HG02884 (cell line): Measurements from ENCODE around the gene AP1S3.
"Not testable (repeated sequence)": the region's sequence is repeated elsewhere in the genome, so short reads cannot be mapped to it uniquely, and the experiment has no call there.

Source experiments
- ATAC-seq: cut with Tn5 transposase; IDR thresholded peaks from one replicate; pipeline ENCODE4 v1.9.1; 2021; ENCODE audit warnings: mild to moderate bottlenecking, moderate library complexity; ENCODE audit not compliant: unreplicated experiment

The AP1S3 gene

DNA sequence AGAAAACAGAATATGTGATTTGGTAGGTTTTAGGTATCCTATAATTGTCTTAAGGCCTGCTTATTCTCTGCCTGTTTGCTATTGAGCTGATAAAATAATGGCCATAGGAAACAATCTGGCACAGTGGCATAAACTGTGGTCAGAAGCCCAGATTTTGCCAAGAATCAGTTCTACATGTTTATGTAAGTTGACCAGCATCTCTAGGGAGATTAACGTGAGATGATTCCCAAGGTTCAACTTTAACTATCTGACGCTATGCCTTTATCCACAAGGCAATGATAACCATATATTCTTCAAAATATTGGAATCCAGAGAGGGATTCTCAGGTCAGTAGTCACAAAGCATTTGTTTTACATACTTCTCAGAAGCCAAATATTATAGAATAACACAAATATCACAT, 25.6 kb downstream of the AP1S3 start:
- no peak for ATAC-seq

DNA sequence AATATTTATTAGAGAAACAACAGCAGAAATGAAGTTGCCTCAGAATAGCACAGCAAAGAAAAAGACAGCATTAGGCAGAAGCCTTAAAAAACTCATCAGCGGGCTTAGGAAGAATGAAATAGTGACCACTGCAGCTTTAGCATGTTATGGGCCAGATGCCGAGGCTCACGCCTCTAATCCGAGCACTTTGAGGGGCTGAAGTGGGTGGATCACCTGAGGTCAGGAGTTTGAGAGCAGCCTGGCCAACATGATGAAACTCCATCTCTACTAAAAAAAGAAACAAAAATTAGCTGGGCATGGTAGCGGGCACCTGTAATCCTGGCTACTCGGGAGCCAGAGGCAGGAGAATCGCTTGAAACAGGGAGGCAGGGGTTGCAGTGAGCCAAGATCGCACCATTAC, 32.4 kb downstream of the AP1S3 start:
- ATAC-seq, result no peak

DNA sequence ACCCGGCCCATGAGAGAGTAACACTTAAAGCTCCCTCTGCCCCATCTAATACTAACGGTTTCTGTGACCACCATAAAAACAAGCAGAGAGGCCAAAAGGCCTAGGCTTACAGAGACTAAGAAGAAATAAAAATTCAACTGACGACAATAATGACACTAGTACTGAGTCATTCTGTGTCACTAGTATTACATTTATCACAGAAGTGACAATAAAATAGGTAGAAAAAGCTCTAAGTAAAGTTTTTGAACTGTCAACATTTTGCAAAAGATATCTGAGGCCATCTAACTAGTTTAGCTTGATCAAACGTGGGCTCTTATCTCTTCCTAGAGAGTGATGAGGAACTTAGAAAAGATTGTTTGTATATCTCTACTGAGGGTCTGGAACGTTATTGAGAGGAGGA, 35.6 kb downstream of the AP1S3 start:
- ATAC-seq, result no peak

DNA sequence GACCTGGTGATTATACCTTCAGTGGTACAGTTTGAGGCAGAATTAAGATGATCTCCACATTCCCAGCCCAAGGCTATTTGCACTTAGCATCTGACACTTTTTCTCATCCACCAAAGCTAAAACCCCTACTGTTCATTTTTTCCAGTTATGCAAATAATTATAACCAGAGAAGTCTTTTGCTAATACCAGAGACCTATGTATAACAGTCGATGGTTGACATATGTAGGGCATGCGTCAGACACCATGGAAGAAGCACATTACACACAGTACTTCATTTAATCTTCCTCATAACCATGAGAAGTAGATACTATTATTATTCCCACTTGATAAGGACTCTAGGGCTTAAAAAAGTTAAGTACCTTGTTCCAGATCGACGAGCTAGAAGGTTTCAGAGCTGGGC, 36.5 kb downstream of the AP1S3 start:
- ATAC-seq, result no peak

DNA sequence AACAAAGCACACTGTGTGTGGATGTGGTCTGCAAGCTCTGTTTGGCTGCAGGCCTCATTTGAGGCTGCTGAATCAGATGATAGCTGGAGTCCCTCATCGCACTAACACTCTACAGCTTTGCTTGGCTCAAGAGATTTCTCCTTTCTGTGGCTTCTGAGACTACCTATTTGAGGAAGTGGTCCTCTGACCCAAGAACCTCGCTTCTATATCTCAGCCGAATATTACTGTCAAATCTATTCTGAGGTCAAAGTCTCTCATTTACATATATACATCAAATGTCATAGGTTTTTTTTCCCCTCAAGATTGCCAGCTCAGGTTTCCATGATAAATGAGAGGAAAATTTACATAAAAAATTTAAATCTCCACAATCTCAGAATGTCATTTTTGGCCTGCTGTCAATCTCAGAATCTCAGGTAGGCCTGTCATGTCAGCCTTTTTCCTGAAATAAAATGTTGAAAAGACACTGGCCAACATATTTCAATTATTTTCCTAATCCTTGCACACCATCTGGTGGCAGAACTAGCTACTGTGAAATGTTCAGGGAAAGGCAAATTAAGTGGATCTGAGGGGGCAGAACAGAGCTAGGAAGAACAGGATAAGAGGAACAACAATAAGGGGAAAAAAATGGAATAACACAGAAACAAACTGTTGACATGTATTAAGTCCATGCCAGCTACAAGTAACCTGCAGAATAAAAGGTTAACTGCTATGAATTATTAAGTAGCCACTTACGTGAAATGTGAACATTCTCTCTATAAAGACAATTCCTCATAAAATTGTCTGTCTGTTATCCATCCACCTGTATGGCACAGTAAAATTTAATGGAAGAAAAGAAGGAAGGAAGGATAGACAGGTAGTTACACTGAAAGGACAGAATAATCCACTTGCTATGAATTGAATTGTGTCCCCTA, 39.3 kb downstream of the AP1S3 start:
- ATAC-seq, result peak; percentile 94

DNA sequence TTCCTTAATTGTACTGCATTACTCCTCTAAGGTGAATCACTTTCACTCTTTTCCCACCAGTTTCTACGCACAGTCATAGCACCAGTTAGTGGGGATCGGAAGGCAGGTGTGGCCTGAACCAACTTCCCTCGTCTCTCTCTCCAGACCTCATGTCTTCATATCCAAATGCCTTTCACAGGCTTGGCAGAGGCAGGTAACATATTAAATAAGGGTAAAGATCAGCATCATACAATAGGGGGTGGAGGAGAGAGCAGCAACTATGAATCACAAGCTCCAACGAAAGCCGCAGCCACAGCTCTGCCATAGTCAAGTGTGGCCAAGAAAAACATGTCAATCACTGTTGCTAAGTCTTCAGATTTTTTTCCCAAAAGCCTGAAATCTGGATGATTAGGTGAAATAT, 40.3 kb downstream of the AP1S3 start:
- no peak for ATAC-seq

DNA sequence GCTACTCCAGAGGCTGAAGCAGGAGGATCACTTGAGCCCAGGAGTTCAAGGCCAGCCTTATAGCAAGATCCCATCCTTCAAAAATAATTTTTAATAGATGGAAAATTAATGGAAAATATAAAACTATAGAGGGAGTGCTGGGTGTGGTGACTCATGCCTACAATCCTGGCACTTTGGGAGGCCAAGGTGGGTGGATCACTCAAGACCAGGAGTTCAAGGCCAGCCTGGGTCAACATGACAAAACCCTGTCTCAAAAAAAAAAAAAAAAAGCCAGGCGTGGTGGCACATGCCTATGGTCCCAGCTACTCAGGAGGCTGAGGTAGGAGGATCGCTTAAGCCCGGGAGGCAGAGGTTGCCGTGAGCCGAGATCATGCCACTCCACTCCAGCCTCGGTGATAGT, 48.0 kb downstream of the AP1S3 start:
- no peak for ATAC-seq

DNA sequence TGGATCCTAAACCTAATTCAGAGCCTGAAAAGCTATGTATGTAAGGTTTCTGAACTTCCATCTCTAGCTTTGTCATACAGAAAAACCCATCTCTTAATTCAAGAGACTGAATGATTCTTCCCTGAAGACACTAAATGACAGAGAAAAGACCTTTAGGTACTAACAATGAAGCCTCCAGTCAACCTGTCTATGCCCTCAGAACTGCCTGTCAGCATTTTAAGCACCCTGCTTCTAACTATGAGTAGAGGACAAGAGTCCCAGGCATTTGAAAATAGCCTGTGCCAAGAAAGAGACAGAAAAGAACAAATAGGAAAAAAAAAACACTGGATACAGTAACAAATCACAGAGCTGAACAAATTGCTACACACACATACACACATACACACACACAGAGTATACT, 48.6 kb downstream of the AP1S3 start:
- no peak for ATAC-seq

DNA sequence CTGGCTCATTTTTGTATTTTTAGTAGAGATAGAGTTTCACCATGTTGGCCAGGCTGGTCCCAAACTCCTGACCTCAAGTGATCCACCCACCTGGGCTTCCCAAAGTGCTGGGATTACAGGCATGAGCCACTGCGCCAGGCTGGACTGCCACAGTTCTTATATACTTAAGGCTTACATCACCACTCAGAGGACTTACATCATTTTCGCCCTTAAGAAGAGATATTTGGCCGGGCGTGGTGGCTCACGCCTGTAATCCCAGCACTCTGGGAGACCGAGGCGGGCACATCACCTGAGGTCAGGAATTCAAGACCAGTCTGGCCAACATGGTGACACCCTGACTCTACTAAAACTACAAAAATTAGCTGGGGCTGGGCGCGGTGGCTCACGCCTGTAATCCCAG, 49.3 kb downstream of the AP1S3 start:
- ATAC-seq, result not testable (repeated sequence)

DNA sequence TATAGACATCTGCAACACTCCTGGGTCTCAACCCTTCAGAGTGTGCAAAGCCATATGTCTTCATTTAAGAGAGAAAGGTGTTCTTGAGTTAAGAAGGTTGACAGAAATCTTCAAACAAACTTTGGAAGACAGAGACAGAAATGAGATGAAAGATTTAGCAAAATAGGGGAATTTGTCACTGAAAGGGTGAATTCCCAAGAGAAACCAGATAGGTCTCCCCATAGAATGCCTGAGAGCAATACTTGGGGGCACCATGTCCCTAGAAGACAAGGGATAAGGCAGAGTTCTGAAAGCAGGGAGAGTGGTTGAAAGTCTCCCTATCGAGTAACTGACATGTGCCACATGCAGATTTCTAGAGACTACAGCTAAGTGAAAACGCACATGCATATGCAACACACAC, 50.0 kb downstream of the AP1S3 start:
- ATAC-seq, result peak; percentile 41

DNA sequence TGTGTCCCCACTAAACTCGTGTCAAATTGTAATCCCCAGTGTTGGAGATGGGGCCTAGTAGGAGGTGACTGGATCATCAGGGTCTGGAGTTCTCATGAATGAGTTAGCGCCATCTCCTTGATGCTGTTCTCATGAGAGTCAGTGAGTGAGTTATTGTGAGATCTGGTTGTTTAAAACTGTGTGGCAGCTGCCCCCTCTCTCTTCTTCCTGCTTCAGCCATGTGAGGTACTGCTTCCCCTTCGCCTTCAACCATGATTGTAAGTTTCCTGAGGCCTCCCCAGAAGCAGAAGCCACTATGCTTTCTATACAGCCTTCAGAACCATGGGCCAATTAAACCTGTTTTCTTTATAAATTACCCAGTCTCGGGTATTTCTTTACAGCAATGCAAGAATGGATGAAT, 50.4 kb downstream of the AP1S3 start:
- ATAC-seq, result peak; percentile 64

DNA sequence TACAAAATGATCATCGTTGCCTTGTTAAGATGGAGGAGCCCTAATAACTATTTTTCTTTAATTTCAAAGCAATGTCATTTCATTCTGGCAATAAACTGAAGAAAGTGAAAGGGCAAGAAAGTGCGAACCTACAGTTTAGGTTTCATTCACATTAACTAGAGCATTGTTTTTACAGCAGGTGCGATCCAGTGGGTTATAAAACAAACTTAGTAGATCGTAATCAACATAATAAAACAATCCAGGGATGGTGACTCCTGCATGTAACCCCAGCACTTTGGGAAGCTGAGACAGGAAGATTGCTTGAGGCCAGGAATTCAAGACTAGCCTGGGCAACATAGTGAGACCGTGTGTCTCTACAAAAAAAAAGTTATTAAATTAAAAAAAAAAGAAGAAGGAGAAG, 51.1 kb downstream of the AP1S3 start:
- no peak for ATAC-seq

DNA sequence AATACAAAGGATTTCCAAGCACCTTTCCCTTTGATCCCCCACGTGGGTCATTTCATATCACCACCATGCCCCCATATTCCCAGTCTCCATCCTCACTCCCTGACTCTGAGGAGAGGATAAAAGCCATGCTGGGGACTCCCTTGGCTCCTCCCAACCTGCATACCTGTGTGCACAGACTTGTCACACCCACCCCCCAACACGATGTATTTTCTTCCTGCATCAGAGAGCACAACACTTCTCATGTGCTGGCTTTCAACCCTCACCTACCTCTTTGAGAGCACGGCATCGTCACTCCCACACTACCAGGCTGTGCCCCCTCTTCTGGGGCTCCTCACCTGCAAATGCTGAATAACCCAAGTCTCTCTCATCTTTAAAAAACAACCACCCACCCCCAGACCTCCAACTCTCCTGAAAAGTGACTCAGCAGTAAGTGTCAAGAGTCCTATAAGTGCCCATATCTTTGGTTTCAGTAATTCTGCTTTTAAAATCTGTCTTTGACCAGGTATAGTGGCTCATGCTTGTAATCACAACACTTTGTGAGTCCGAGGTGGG, 53.1 kb downstream of the AP1S3 start:
- no peak for ATAC-seq

DNA sequence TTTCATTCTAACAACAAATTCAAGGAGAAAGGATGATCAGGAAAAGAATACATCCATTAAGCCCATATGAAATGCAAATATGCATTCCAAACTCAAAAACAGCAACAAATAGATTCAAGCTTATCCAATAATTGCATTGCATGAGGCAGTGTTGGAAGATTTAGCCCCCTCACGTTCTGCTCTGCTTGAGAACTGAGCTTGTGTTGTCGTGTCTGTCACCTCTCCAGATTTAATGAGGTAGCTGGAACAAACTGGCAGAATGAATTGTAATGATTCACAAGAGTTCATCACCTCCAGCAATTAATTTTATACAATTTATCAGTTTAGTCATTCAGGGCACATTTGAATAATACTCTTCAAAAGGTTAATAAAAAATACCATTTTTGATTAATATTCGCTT, 54.8 kb downstream of the AP1S3 start:
- ATAC-seq, result no peak

DNA sequence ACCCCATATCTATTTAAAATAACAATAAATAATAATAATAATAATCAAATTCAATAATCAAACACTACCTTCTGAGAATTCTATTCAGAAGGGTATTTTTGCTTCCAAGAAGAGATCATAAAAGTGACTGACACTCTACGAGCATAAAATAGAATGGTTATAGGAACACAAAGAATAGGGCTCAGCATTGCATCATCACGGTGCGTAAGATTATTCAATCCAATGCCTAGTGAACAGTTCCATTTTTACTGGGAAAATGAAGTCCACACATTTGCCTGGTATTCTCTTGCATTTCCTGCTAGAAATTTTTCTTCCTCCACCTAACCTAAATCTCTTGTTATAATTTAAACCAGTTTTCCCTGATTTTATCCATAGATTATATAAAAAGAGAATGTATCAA, 55.8 kb downstream of the AP1S3 start:
- ATAC-seq, result no peak

DNA sequence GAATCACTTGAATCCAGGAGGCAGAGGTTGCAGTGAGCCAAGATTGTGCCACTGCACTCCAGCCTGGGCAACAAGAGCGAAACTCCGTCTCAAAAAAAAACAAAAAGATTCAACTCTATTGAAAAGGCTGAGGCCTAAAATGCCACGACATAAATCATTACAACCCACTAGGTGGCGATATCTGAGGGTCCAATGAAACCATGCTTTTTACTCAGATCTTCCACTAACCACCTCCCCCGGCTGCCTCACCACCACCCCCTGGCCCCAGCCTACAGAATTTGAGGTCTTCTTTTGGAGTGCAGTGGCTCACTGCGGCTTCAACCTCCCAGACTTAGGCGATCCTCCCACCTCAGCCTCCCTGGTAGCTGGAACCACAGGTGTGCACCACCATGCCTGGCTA, 57.5 kb downstream of the AP1S3 start:
- ATAC-seq, result peak; percentile 67

DNA sequence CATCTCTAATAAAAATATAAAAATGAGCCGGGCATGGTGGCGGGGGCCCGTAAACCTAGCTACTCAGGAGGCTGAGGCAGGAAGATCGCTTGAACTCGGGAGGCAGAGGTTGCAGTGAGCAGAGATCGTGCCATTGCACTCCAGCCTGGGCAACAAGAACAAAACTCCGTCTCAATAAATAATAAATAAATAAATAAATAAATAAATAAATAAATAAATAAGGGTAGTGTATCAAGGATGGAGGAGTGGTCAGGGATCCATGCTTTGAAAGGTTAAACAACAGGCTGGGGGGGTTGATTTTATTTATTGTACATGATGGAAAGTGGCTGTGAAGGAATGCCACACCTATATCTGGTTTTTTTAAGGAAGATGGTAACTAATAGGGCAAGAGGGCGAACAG, 63.2 kb downstream of the AP1S3 start:
- ATAC-seq, result no peak

DNA sequence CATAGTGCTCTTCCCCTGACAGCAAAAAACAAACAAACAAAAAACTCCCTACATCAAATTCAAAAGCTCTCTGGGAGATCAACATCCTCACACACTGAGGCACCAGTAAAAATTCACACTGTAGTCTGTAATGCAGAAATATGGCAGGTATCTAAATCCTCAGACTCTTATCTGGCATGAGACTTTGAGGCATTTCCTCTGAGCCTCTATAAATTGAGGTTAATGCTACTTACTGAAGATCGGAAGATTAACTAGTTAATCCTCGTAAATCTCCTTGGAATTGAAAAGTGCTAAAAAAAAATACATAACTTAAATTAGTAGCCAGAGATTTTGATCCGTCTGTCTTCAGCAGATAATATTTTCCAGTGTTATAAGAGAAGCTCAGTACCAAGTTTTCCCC, 65.0 kb downstream of the AP1S3 start:
- no peak for ATAC-seq

DNA sequence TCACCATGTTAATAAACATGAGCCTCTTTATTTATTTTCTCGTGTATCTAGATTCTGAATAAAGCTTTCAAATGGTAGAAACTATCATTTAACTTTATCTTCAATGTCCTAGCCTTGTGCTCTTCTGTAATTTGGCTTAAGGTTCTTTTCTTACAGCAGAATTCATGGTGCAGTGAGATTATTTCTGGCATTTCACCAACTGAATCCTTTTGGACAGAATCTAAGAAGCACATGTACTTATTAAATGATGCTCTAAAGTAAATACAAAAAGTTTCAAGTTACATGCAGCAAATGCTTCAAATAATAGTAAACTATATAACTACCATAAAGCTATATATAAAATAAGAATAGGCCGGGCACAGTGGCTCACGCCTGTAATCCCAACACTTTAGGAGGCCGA, 65.9 kb downstream of the AP1S3 start:
- no peak for ATAC-seq

DNA sequence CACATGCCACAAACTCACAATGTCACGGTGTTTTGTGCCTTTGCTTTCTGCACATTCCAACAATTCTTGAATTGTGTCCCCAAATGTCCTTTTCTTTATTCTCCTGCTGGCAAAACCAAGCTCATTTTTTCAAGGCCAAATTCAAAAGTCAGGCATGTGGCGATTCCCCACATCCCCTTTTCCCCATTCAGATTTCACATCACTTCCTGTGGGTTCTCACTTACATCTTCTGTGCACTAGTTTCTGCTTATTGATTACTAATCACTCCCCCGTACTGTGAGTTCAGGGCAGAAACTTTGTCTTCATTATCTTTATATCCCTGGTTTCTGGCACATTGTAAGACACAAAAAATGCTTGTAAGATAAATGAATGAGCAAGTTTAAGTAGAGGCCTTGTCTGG, 69.2 kb downstream of the AP1S3 start:
- no peak for ATAC-seq

DNA sequence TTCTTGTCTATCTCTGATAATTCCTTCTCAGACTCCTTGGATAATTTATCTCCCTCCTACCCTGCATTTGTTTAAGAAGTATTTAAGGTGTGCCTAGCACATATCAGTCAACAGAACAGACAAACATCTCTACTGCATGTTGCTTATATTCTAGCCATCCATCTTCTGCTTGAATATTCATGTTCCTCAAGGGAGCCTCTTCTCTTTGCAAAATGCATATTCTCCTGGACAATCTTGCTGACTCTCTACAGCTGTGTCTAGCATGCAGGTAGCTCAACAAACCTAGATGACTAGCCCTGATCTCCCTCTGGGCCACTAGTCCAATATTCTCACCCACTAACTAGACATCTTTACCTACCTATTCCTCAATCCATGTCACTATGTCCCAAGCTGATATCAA, 70.0 kb downstream of the AP1S3 start:
- ATAC-seq, result no peak

DNA sequence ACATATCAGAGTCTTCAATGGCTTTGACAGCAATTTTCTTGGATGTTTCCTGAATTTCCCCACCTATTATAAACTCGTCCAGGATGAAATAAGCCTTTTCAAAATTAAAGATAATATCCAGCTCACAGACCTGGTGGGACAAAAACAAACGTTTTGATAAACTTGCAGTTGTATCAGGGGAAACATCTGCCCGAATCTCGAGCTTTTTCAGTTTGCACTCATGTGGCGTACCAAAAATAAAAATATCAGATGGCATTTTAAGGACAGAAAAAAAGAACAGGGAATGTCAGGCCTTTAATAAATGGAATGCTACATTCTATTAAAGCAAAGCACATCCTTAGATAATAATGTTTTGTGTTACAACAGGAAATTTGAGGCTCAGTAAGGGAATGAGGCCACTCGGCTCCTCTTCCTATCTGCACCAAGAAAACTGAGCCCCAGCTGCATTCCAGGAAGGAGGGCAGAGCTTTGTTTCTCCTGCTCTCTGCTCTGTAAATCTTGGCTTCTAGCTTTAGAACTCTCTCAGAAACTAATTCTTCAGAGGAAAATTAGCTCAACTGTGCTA, 72.1 kb downstream of the AP1S3 start:
- no peak for ATAC-seq
